ELF-1 (cell line): ENCODE results near the gene KMT2E.
A peak's percentile ranks its signal among the peaks of the same experiment; 100 is the strongest.

Source experiments
- DNase-seq: peaks from one replicate; pipeline ENCODE4 v3.0.0-alpha.2; 2016; ENCODE audit warnings: low read depth, low spot score

The KMT2E gene

GRCh38 chr7:105127179-105127578 is 113.2 kb downstream of the KMT2E start:
- no peak for DNase-seq

- no peak for DNase-seq
Measured at GRCh38 chr7:105130048-105130447, 116.0 kb downstream of the KMT2E start.

- DNase-seq, result no peak
Measured at GRCh38 chr7:105130580-105130979, 116.6 kb downstream of the KMT2E start.

GRCh38 chr7:105131033-105131656 is 117.1 kb downstream of the KMT2E start:
- no peak for DNase-seq

GRCh38 chr7:105131890-105132289 is 117.9 kb downstream of the KMT2E start:
- no peak for DNase-seq

- DNase-seq, result no peak
Measured at GRCh38 chr7:105132335-105132734, 118.3 kb downstream of the KMT2E start.

GRCh38 chr7:105132835-105133234 is 118.8 kb downstream of the KMT2E start:
- no peak for DNase-seq

GRCh38 chr7:105133358-105133757 is 119.4 kb downstream of the KMT2E start:
- DNase-seq, result no peak

- DNase-seq, result no peak
Measured at GRCh38 chr7:105133986-105134655, 120.1 kb downstream of the KMT2E start.

- no peak for DNase-seq
Measured at GRCh38 chr7:105136221-105136620, 122.2 kb downstream of the KMT2E start.

GRCh38 chr7:105137898-105138297 is 123.9 kb downstream of the KMT2E start:
- DNase-seq, result no peak

GRCh38 chr7:105139381-105139780 is 125.4 kb downstream of the KMT2E start:
- DNase-seq, result no peak

- DNase-seq, result peak; percentile 56
Measured at GRCh38 chr7:105141068-105141467, 127.1 kb downstream of the KMT2E start.

- DNase-seq, result no peak
Measured at GRCh38 chr7:105149827-105150226, 135.8 kb downstream of the KMT2E start.

- DNase-seq, result no peak
Measured at GRCh38 chr7:105151152-105151551, 137.1 kb downstream of the KMT2E start.

- DNase-seq, result no peak
Measured at GRCh38 chr7:105153531-105153930, 139.5 kb downstream of the KMT2E start.

GRCh38 chr7:105154084-105154483 is 140.1 kb downstream of the KMT2E start:
- DNase-seq, result no peak

- no peak for DNase-seq
Measured at GRCh38 chr7:105156731-105157130, 142.7 kb downstream of the KMT2E start.

GRCh38 chr7:105157278-105157677 is 143.3 kb downstream of the KMT2E start:
- DNase-seq, result no peak

GRCh38 chr7:105161366-105161765 is 147.4 kb downstream of the KMT2E start:
- no peak for DNase-seq
